Stimulated activated CD8-positive, alpha-beta memory T cell treated with anti-CD3 and anti-CD28 coated beads, Interleukin-4, amount 100 ng/mL, for 24 hours (primary cell): ENCODE measurements around the gene MANF.
"Not testable (repeated sequence)": the region's sequence is repeated elsewhere in the genome, so short reads cannot be mapped to it uniquely, and the experiment has no call there.

ENCODE experiments used
- DNase-seq: peaks from one replicate; pipeline ENCODE4 v3.0.0-alpha.2; 2020; ENCODE audit warnings: low read depth

Gene MANF

GRCh38 chr3:51384726-51385473 is at the start of gene MANF:
Gene MANF (plus strand): TSS chr3:51385291. CDS start chr3:51385343, 52 bp downstream.
- peak; percentile 95 for DNase-seq

GRCh38 chr3:51336261-51336660 is 48.8 kb upstream of the MANF start:
- DNase-seq: no peak

DNA sequence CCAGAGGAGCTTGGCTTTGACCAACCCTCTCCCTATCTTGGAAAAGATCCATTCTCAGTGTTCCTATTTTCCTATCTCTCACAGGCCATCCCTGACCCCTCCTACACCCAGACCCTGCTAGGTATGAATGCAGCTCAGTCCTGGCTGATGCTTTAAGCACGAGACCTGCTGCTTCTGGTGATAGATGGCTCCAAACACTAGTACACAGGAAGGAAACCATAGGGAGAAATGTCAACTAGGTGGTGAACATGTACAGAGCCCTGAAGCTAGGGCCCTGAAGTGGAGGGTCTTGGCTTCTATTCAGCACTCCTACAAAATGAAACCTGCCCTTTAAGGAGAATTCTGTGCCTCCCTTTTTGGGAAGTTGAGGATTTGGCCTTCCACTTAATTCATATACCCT is 47.4 kb upstream of the MANF start:
- no peak for DNase-seq

DNA sequence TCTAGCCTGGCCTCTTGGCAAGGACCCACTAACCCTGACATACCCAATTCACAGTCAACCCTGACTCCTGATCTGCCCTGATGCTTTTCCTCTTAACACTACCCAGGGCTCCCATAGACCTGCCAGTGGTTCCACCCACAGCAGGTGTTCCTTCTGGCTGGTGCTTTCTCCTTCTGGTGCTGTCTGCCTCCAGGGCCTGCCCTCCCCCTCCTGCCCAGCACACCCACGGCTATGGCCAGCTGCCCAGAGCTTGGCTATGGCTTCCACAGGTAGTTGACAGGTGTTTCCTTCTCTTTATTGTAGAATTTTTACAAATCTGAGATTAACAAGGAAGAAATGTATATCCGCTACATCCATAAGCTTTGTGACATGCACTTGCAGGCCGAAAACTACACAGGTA is 46.5 kb upstream of the MANF start:
- no peak for DNase-seq

- DNase-seq: no peak
Observed at GRCh38 chr3:51340013-51340829, 44.9 kb upstream of the MANF start.

DNA sequence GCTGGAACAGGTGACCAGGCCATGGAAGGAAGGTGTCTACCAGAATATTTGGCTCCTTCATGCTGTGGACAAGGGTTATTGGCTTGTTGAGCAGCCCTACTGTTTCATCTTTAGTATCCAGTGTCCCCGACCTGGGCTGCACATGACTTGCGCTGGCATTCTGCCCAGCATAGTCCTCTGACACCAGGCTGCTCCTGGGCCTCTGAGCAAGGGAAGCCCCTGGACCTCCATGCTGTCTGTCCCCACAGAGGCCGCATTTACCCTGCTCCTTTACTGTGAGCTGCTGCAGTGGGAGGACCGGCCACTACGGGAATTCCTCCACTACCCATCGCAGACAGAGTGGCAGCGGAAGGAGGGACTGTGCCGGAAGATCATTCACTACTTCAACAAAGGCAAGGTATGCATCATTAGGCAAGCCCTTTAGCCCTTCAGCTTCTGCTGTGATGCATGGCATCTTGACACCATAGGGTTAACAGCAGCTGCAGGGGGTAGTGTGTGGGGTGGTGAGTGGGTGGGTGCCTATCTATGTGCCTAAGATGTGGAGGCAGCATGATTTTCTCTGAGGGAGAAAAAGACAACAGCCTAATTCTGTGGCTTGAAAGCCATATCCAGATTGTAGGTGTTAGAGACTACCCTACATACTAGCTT is 44.0 kb upstream of the MANF start:
- DNase-seq: no peak

DNA sequence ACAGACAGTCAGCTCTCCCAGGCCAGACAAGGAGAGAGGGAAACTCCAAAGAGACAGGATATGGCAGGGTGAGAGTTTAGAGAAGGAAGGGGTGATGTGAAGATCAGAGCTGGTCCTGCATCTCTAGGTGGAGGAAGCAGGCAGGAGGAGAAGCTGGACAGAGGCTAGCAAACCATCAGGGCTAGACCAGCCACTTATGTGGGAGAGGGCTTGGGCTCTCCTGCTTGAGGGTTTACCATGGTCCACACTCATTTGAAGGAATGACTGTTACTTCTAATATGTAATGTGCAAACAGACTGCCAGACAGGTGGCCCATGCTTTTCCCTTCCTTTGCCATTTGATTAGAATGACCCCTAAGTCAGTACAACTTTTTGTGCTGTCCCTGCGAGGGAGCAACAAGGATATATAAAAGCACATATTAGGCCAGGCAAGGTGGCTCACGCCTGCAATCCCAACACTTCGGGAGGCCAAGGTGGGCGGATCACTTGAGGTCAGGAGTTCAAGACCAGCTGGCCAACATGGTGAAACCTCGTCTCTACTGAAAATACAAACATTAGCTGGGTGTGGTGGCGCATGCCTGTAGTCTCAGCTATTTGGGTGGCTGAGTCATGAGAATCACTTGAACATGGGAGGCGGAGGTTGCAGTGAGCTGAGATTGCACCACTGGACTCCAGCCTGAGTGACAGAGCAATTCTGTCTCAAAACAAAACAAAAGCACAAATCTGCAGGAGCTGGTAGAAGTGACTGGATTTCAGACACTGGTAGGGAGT is 41.0 kb upstream of the MANF start:
- no peak for DNase-seq

GRCh38 chr3:51350751-51351150 is 34.3 kb upstream of the MANF start:
- no peak for DNase-seq

DNA sequence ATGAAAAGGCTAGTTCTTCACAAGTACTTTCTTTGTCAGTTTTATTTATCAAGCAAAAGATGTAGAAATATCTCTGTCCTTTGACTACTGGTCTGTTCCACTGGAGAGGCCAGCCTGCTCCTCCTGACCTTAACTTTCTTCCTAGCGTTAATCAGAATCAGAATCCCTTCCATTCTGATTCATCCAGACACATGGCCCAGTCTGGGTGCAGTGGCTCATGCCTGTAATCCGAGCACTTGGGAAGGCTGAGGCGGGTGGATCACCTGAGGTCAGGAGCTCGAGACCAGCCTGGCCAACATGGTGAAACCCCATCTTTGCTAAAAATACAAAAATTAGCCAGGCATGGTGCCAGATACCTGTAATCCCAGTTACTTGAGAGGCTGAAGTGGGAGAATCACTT is 32.0 kb upstream of the MANF start:
- DNase-seq: no peak

DNA sequence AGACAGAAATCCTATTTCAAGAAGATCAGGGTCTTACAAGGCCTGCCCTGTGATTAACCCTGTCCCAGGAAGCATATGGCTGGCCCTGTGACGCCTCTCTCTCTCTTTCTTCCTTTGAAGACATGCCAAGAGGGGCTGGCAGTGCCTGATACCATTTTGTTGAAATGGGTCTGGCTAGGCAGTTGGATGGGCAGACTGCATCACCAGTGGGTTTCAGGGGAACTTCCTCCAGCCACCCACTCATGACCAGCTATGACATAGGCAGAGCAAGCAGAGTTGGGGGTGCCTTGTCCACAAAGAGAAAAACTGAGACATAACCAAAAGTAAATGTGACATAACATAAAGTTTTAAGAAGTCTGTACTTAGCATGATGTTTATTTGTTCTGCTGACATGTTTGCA is 31.4 kb upstream of the MANF start:
- DNase-seq: no peak

DNA sequence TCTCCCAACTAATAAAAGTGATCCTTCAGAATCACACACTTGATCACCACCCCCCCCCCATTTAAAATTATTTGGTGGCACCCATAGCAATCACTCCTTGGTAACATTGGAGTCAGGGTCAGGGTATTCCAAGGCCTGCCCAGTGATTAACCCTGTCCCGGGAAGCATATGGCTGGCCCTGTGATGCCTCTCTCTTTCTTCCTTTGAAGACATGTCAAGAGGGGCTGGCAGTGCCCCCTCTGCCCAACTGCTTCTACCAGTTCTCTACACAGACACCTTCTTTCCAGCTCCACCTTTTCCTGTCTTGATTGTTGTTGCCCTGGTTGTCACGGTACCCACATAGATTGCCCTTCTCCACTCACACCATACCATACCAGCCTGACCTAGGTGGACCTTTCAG is 30.9 kb upstream of the MANF start:
- no peak for DNase-seq

DNA sequence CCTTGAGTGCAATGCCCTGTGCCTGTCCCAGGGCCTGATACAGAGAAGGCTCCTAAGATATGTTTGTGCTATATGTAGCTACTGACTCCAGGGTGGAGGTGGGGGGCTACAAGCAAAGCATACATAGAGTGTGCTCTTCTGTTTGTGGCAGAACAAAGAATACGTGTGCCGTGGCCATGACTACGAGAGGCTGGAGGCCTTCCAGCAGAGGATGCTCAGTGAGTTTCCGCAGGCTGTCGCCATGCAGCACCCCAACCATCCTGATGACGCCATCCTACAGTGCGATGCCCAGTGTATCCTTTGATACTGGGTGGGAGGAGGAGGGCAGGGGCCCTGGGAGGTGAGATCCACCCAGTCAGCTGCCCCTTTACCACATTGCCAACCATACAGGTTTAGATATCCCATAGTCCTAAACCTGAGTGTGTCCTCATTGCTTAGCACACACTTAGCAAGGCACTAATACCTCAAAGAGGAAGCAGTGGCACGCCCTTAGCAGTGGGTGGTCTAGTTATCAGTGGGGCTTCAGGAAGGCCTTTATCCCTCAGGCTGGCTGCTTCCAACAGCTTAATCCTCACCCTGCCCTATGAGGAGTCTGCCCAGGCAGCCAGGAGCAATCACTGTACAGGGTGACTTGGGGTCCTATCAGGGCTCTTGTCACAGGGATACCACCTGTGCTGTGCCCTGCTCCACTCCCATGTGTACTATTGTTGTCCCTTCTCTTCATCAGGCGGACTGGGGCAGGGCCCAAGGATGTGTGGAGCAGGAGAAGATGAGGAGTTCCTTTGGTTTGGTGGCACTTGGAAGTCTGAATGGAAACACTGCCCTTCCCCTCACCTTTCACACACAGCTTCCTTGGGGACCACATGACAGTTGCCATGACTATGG is 30.1 kb upstream of the MANF start:
- no peak for DNase-seq

DNA sequence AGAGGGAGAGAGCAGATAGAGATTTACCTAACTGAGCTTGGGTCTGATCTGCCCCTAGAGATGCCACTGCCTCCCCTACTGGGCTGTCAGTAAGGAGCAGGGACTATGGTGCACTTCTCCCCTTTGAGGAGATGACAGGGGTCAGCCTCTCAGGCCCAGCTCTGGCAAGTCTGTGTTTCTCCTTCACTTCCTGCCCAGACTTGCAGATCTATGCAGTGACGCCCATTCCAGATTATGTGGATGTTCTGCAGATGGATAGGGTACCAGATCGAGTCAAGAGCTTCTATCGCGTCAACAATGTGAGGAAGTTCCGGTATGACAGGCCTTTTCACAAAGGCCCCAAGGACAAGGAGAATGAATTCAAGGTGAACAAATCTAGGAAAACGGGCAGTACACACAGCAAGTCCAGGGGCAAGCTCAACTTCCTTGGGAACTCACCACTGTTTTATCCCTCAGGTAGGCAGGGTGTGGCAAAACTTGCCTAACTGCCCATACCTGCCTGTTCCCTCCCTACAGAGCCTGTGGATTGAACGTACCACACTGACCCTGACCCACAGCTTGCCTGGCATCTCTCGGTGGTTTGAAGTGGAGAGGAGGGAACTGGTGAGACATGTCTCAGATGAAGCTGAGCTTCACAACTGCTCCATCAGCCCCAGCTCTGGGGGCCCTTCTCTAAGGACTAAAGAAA is 29.1 kb upstream of the MANF start:
- DNase-seq: no peak

DNA sequence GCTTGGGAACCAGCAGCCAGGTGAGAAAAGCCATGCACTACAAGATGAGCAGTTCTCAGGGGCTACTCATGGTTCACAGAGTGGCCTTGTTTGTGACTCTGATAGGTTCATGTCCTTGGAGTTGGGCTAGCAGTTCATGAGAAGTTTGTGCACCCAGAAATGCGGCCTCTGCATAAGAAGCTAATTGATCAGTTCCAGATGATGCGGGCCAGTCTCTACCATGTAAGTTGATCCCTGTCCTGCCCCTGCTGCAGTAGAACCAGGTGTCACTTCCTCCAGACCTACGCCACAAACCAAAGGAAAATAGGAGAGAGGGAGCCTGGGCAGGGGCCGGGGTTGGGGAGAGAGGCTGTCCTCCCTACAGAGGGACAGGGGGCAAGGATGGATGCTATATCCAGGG is 27.2 kb upstream of the MANF start:
- no peak for DNase-seq

DNA sequence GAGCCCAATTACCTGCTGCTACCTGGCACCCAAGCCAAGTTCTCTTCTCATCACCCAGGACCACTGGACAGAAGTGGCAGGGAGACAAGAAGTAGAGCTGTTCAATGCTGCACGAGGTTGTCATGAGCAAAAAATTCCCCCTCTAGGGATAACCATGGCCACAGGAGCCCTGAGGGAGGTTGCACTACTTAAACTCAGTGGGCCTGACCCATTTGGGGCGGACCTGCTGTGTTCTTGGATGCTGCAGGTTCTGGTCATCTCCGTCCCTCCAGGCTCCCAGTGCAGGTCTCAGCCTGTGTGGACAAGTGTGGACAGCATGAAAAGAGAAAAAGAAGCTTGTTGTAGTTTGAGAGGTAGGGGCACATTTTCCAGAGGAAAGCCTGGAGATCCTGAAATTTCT is 26.1 kb upstream of the MANF start:
- no peak for DNase-seq

GRCh38 chr3:51360806-51361205 is 24.3 kb upstream of the MANF start:
- no peak for DNase-seq

GRCh38 chr3:51361746-51362145 is 23.3 kb upstream of the MANF start:
- DNase-seq: no peak

DNA sequence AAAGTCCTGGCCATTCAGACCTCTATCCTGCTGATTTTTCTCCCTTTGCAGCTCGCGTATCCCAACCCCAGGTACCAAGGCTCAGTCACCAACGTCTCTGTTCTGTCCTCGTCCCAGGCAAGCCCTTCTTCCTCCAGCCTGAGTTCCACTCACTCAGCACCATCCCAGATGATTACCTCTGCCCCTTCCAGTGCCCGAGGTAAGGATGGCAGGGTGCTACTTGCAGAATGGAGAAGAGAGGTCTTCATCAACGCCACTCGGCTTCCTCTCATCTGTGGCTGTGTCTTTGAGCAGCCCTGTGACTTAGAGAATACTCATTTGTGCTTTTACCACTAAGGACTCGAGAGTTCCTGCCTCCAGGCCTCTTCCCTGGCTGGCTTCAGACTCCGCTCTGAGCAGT is 22.6 kb upstream of the MANF start:
- no peak for DNase-seq

GRCh38 chr3:51368276-51368675 is 16.8 kb upstream of the MANF start:
- DNase-seq: not testable (repeated sequence)

DNA sequence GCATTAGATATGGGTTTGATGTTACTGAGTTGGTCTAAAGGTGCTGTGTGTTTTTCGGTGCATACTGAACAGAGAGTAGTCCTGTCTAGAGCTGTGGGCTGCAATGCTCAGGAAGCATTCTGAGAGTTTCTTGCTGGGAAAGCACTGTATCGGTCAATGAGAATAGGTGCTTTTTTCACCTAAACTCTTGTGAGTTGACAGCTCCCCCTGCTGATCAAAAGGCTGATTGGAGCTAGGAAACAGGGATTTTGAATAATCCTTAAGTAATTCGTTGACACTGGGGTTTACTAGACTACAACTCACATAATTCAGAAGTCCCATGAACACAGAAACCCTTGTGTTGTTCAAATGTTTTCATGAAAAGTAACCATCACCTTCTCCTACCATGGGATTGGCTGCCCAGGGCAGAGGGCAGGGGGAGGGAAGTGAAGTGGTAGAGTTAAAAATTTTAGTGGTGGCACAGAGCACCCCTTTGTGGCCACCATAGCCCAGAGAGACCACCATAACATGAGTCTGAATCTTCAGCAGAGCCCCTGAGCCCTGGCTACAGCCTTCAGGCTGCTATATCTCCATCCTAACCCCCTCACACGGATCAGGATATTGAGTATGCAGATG is 13.0 kb upstream of the MANF start:
- no peak for DNase-seq
